HCT116 (cell line): ENCODE data around the gene ABTB2. TPM values are rescaled to one million over a fixed set of nuclear protein-coding genes. Genes with fewer than 3 reads are reported as not detected.
"Not testable (repeated sequence)": the region's sequence is repeated elsewhere in the genome, so short reads cannot be mapped to it uniquely, and the experiment has no call there.

ENCODE experiments used
- ATAC-seq: fragments of 200-7000 bp; cut with Tn5 transposase; 2 replicates; pipeline ENCODE4 v1.9.1; 2020; ENCODE audit warnings: mild to moderate bottlenecking, moderate library complexity
- BruUV-seq: library from RNA; stranded (reverse); fragments of 400-500 nt; replicated peaks from 2 replicates; lab custom pipeline; 2021; lab: Mats Ljungman, UMichigan
- CTCF ChIA-PET: fragments of 300-600 bp; sonication (Branson Sonifier 250); formaldehyde crosslinking; loops from one replicate; lab custom pipeline; 2021; ENCODE audit warnings: antibody characterized with exemption; lab: Charles Lee
- POLR2A ChIA-PET: fragments of 300-600, 350-600 bp; sonication (Branson Sonifier 250); formaldehyde crosslinking; loops from one replicate; lab custom pipeline; 2021; ENCODE audit warnings: antibody characterized with exemption; lab: Charles Lee
- RAD21 ChIA-PET, 2 experiments: fragments of 300-600 bp; sonication (Branson Sonifier 250); formaldehyde crosslinking; loops; one replicate each; lab custom pipeline; 2023; ENCODE audit warnings: low total read pairs in 2 of 2; ENCODE audit not compliant: uncharacterized antibody in 2 of 2, unreplicated experiment in 2 of 2, low non-redundant PET in 1 of 2; lab: Charles Lee
- DNase-seq: peaks from one replicate; pipeline ENCODE4 v3.0.0-alpha.2; 2010; ENCODE audit warnings: low read depth, low spot score
- H2AFZ ChIP-seq: fragments of 200-600 bp; shearing (Covaris generic), sonication (generic); 2 replicates; pipeline ENCODE4 v1.6.1; 2017; ENCODE audit warnings: low read depth, mixed run types, mixed read lengths, antibody characterized with exemption, low read length; ENCODE audit not compliant: poor library complexity, severe bottlenecking
- H3K27ac ChIP-seq: 2 replicates; pipeline ENCODE4 v1.5.1; 2012; ENCODE audit warnings: low read depth, low read length
- H3K27me3 ChIP-seq: fragments of 200-600 bp; sonication (generic); 2 replicates; pipeline ENCODE4 v1.6.1; 2016; ENCODE audit warnings: mixed run types, low read length, mixed read lengths; ENCODE audit not compliant: insufficient read depth
- H3K36me3 ChIP-seq, 2 experiments: fragments of 200-500 bp in 1 of 2; fragments of 200-600 bp in 1 of 2; sonication (Bioruptor generic) in 1 of 2; sonication (generic) in 1 of 2; 2 replicates each; pipeline versions ENCODE4 v1.5.1 to v1.6.1; 2014 to 2016; ENCODE audit warnings: low read length in 2 of 2, inconsistent platforms in 1 of 2, mixed read lengths in 1 of 2, mixed run types in 1 of 2; ENCODE audit not compliant: insufficient read depth in 2 of 2, control insufficient read depth in 1 of 2
- H3K4me1 ChIP-seq, 2 experiments: fragments of 200-600 bp in 1 of 2; sonication (generic) in 1 of 2; 2 replicates each; pipeline versions ENCODE4 v1.5.1 to v1.6.1; 2012 to 2017; ENCODE audit warnings: low read length in 2 of 2, inconsistent platforms in 1 of 2, mild to moderate bottlenecking in 1 of 2, mixed read lengths in 1 of 2, mixed run types in 1 of 2, moderate library complexity in 1 of 2; ENCODE audit not compliant: insufficient read depth in 2 of 2, control insufficient read depth in 1 of 2
- H3K4me2 ChIP-seq: fragments of 200-600 bp; sonication (generic); 2 replicates; pipeline ENCODE4 v1.6.1; 2017; ENCODE audit warnings: mixed run types, low read length, mixed read lengths
- H3K4me3 ChIP-seq, 2 experiments: fragments of 200-600 bp in 1 of 2; sonication (generic) in 1 of 2; replicated peaks in 1 of 2; 2 replicates each; pipeline ENCODE4 v1.5.1; 2011 to 2016; ENCODE audit warnings: low read length in 2 of 2, control low read depth in 1 of 2, low read depth in 1 of 2, mild to moderate bottlenecking in 1 of 2, mixed read lengths in 1 of 2, mixed run types in 1 of 2
- H3K79me2 ChIP-seq: fragments of 200-600 bp; sonication (generic); 2 replicates; pipeline ENCODE4 v1.6.1; 2017; ENCODE audit warnings: mild to moderate bottlenecking, mixed run types, low read length, moderate library complexity, mixed read lengths; ENCODE audit not compliant: insufficient read depth
- H3K9ac ChIP-seq: fragments of 200-600 bp; sonication (generic); 2 replicates; pipeline ENCODE4 v1.6.1; 2016; ENCODE audit warnings: low read length, mixed read lengths
- H3K9me2 ChIP-seq: fragments of 200-600 bp; sonication (generic), shearing (Covaris generic); 2 replicates; pipeline ENCODE4 v1.6.1; 2017; ENCODE audit warnings: mixed run types, mild to moderate bottlenecking, moderate library complexity; ENCODE audit not compliant: insufficient read depth
- H3K9me3 ChIP-seq, 2 experiments: fragments of 200-500 bp in 1 of 2; fragments of 200-600 bp in 1 of 2; sonication (Bioruptor generic) in 1 of 2; sonication (generic) in 1 of 2; 2 replicates each; pipeline ENCODE4 v1.6.1; 2014 to 2017; ENCODE audit warnings: low read length in 2 of 2, mixed read lengths in 2 of 2, inconsistent platforms in 1 of 2, low read depth in 1 of 2, mild to moderate bottlenecking in 1 of 2, mixed run types in 1 of 2, moderate library complexity in 1 of 2; ENCODE audit not compliant: control insufficient read depth in 1 of 2, insufficient read depth in 1 of 2
- H4K20me1 ChIP-seq: fragments of 200-600 bp; sonication (generic), shearing (Covaris generic); 2 replicates; pipeline ENCODE4 v1.6.1; 2017; ENCODE audit warnings: mixed run types, mild to moderate bottlenecking, moderate library complexity; ENCODE audit not compliant: insufficient read depth
- CBX3 ChIP-seq: IDR thresholded peaks from 2 replicates; pipeline ENCODE4 v1.6.1; 2012; ENCODE audit warnings: low read depth
- CEBPB ChIP-seq: IDR thresholded peaks from 2 replicates; pipeline ENCODE4 v1.6.1; 2012; ENCODE audit warnings: low read depth
- EGR1 ChIP-seq: IDR thresholded peaks from 2 replicates; pipeline ENCODE4 v1.6.1; 2012; ENCODE audit warnings: low read depth
- ELF1 ChIP-seq: IDR thresholded peaks from 2 replicates; pipeline ENCODE4 v1.6.1; 2012; ENCODE audit warnings: low read depth, borderline replicate concordance
- EZH2 ChIP-seq: fragments of 200-600 bp; sonication (generic); IDR thresholded peaks from 2 replicates; pipeline ENCODE4 v1.6.1; 2017; ENCODE audit warnings: antibody characterized with exemption, mixed run types
- EZH2phosphoT487 ChIP-seq: fragments of 200-600 bp; IDR thresholded peaks from 2 replicates; pipeline ENCODE4 v1.6.1; 2018; ENCODE audit warnings: antibody characterized with exemption, borderline replicate concordance
- FOSL1 ChIP-seq: IDR thresholded peaks from 2 replicates; pipeline ENCODE4 v1.6.1; 2012; ENCODE audit warnings: low read depth
- JUND ChIP-seq: IDR thresholded peaks from 2 replicates; pipeline ENCODE4 v1.6.1; 2012
- POLR2A ChIP-seq: IDR thresholded peaks from 2 replicates; pipeline ENCODE4 v1.7.0; 2011; ENCODE audit warnings: borderline replicate concordance; ENCODE audit not compliant: insufficient read depth, insufficient read length; ENCODE audit errors: extremely low read depth
- RAD21 ChIP-seq: IDR thresholded peaks from 2 replicates; pipeline ENCODE4 v1.6.1; 2012; ENCODE audit warnings: low read depth, mild to moderate bottlenecking
- SIN3A ChIP-seq: IDR thresholded peaks from 2 replicates; pipeline ENCODE4 v1.6.1; 2012; ENCODE audit warnings: low read depth
- TCF7L2 ChIP-seq: IDR thresholded peaks from 2 replicates; pipeline ENCODE4 v1.7.0; 2011; ENCODE audit warnings: borderline replicate concordance, inconsistent platforms; ENCODE audit not compliant: insufficient read depth, insufficient read length; ENCODE audit errors: extremely low read depth
- YY1 ChIP-seq: IDR thresholded peaks from 2 replicates; pipeline ENCODE4 v1.6.1; 2011; ENCODE audit warnings: low read length, low read depth, moderate library complexity, mild to moderate bottlenecking; ENCODE audit not compliant: insufficient replicate concordance; ENCODE audit errors: extremely low read depth
- ZFX ChIP-seq: fragments of 450-650 bp; IDR thresholded peaks from 2 replicates; pipeline ENCODE4 v1.6.1; 2017
- ZNF274 ChIP-seq: fragments of 200-500 bp; sonication (Bioruptor generic); IDR thresholded peaks from 2 replicates; pipeline ENCODE4 v1.6.1; 2014; ENCODE audit warnings: mild to moderate bottlenecking, low read depth, low read length, inconsistent platforms
- intact Hi-C: fragments of 100-400 bp; cut with micrococcal nuclease; formaldehyde crosslinking; loops from 2 replicates; pipeline ENCODE4 v1.10.0; 2022
- total RNA-seq: library from RNA; stranded (reverse); gene quantifications from one replicate; pipeline ENCODE4 v1.2.1, GENCODE V29; 2021; ENCODE audit not compliant: unreplicated experiment
- TF ChIP-seq, protein P1 (sequence below): IDR thresholded peaks from 2 replicates; pipeline ENCODE4 v1.6.1; 2012; ENCODE audit warnings: low read depth
- TF ChIP-seq, protein P2 (sequence below): IDR thresholded peaks from 2 replicates; pipeline ENCODE4 v1.6.1; 2012
- TF ChIP-seq, protein P3 (sequence below), 3 experiments: fragments of 200-600 bp in 1 of 3; sonication (generic) in 1 of 3; IDR thresholded peaks in 2 of 3; conservative IDR thresholded peaks in 1 of 3; 2 replicates each; pipeline ENCODE4 v1.5.1; 2012 to 2017; ENCODE audit warnings: low read depth in 2 of 3, low read length in 2 of 3, antibody characterized with exemption in 1 of 3, borderline replicate concordance in 1 of 3, control low read depth in 1 of 3, mild to moderate bottlenecking in 1 of 3, mixed read lengths in 1 of 3, mixed run types in 1 of 3, moderate library complexity in 1 of 3; ENCODE audit not compliant: insufficient read depth in 1 of 3

ABTB2 gene
- total RNA-seq, 1 experiment from 2014 or later, result 6.8 TPM

DNA sequence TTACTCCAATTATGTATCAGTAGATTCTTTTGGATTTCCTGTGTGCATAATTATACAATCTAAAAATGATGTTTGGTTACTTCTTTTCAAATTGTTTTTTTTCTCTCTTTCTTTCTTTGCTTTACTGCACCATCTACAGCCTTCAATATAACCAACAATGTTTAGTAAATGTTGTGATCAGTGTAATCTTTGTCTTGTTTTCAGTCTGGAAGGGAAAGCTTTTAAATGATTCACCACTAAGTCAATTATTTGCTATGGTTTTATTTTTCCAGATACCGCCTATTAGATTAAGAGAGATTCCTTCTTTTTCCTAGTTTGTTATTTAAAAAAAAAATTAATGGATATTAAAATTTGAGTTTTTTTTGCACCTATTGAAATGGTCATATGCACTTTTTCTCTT is 29.8 kb upstream of the ABTB2 start:
- no peak for DNase-seq
- RAD21 ChIA-PET, result no interaction called here
- no peaks in the 10 kb centered on the region for H3K9me3 ChIP-seq
- no peaks in the 10 kb centered on the region for H3K4me1 ChIP-seq
- H4K20me1 ChIP-seq, result no peaks in the 10 kb centered on the region
- no peak for ATAC-seq
- H3K36me3 ChIP-seq, result no peaks in the 10 kb centered on the region
- no peak overlapping the region for H3K4me3 ChIP-seq
- TF ChIP-seq TCF7L2, result no peak
- no peak for TF ChIP-seq ZFX
- no peak for TF ChIP-seq ZNF274
- no peak for TF ChIP-seq RAD21
- TF ChIP-seq ELF1, result no peak
- TF ChIP-seq CEBPB, result no peak
- no peak for TF ChIP-seq EZH2
- no peak for TF ChIP-seq CBX3
- no peak for TF ChIP-seq YY1
- TF ChIP-seq, protein P1, sequence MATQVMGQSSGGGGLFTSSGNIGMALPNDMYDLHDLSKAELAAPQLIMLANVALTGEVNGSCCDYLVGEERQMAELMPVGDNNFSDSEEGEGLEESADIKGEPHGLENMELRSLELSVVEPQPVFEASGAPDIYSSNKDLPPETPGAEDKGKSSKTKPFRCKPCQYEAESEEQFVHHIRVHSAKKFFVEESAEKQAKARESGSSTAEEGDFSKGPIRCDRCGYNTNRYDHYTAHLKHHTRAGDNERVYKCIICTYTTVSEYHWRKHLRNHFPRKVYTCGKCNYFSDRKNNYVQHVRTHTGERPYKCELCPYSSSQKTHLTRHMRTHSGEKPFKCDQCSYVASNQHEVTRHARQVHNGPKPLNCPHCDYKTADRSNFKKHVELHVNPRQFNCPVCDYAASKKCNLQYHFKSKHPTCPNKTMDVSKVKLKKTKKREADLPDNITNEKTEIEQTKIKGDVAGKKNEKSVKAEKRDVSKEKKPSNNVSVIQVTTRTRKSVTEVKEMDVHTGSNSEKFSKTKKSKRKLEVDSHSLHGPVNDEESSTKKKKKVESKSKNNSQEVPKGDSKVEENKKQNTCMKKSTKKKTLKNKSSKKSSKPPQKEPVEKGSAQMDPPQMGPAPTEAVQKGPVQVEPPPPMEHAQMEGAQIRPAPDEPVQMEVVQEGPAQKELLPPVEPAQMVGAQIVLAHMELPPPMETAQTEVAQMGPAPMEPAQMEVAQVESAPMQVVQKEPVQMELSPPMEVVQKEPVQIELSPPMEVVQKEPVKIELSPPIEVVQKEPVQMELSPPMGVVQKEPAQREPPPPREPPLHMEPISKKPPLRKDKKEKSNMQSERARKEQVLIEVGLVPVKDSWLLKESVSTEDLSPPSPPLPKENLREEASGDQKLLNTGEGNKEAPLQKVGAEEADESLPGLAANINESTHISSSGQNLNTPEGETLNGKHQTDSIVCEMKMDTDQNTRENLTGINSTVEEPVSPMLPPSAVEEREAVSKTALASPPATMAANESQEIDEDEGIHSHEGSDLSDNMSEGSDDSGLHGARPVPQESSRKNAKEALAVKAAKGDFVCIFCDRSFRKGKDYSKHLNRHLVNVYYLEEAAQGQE, result no peak
- TF ChIP-seq, protein P2, sequence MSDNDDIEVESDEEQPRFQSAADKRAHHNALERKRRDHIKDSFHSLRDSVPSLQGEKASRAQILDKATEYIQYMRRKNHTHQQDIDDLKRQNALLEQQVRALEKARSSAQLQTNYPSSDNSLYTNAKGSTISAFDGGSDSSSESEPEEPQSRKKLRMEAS, result no peak
- TF ChIP-seq, protein P3, sequence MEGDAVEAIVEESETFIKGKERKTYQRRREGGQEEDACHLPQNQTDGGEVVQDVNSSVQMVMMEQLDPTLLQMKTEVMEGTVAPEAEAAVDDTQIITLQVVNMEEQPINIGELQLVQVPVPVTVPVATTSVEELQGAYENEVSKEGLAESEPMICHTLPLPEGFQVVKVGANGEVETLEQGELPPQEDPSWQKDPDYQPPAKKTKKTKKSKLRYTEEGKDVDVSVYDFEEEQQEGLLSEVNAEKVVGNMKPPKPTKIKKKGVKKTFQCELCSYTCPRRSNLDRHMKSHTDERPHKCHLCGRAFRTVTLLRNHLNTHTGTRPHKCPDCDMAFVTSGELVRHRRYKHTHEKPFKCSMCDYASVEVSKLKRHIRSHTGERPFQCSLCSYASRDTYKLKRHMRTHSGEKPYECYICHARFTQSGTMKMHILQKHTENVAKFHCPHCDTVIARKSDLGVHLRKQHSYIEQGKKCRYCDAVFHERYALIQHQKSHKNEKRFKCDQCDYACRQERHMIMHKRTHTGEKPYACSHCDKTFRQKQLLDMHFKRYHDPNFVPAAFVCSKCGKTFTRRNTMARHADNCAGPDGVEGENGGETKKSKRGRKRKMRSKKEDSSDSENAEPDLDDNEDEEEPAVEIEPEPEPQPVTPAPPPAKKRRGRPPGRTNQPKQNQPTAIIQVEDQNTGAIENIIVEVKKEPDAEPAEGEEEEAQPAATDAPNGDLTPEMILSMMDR (IDR thresholded peaks at IDR 0.05 in 2 of 3, conservative IDR thresholded peaks at IDR 0.05 in 1 of 3; ENCODE audit: borderline replicate concordance in 1 of 3, insufficient read depth in 1 of 3, low read depth in 2 of 3, low read length in 2 of 3), result no peak
- no peak for TF ChIP-seq SIN3A
- no peak for TF ChIP-seq JUND
- TF ChIP-seq FOSL1, result no peak
- TF ChIP-seq POLR2A, result no peak
- TF ChIP-seq EZH2phosphoT487, result no peak
- no peak for TF ChIP-seq EGR1
- TF ChIP-seq, all 23 proteins: peak for 0
- H3K4me2 ChIP-seq, result no peak overlapping the region
- no peaks in the 10 kb centered on the region for H3K9me2 ChIP-seq
- H2AFZ ChIP-seq, result no peak overlapping the region
- H3K27ac ChIP-seq, result no peak overlapping the region
- H3K79me2 ChIP-seq, result no peaks in the 10 kb centered on the region
- no TSS peak for BruUV-seq
- H3K27me3 ChIP-seq, result no peaks in the 10 kb centered on the region
- CTCF ChIA-PET, result no interaction called here
- intact Hi-C loops, result no loop called here
- no peak overlapping the region for H3K9ac ChIP-seq
- POLR2A ChIA-PET, result no interaction called here

DNA sequence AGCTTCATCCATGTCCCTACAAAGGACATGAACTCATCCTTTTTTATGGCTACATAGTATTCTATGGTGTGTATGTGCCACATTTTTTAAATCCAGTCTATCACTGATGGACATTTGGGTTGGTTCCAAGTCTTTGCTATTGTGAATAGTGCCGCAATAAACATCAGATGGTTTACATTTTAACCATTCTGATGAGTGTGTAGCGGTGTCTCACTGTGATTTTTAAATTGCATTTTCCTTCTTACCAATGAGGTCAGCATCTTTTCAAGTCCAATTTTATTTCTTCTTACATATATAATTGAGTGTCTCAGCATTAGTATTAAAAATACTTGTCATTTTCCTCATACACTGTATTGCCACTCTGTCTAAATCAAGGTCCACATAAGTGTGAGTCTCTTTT is 28.5 kb upstream of the ABTB2 start:
- H3K36me3 ChIP-seq, H3K27me3 ChIP-seq, ATAC-seq, H3K4me2 ChIP-seq, H3K4me3 ChIP-seq, BruUV-seq, H3K9ac ChIP-seq, RAD21 ChIA-PET, H3K27ac ChIP-seq, H2AFZ ChIP-seq, CTCF ChIA-PET, H3K9me3 ChIP-seq, intact Hi-C loops, H3K9me2 ChIP-seq, DNase-seq, H3K4me1 ChIP-seq, H3K79me2 ChIP-seq, POLR2A ChIA-PET, H4K20me1 ChIP-seq: not testable (repeated sequence)
